ENCODE results near the gene KCNK1.

GRCh38 chr1:233570216-233570615, 43.7 kb upstream of the KCNK1 start:
- TF ChIP-seq CTCF (IDR thresholded peaks at IDR 0.05), result no peak
- TF ChIP-seq POLR2A (IDR thresholded peaks at IDR 0.05; ENCODE audit: low read depth), result no peak
- no peak for TF ChIP-seq POLR2AphosphoS5 (IDR thresholded peaks at IDR 0.05)
